Fibroblast of upper back skin (primary cell): ENCODE results near the gene COL20A1.

ENCODE experiments used
- DNase-seq: peaks from one replicate; pipeline ENCODE4 v3.0.0-alpha.2; 2013

COL20A1 gene

DNA sequence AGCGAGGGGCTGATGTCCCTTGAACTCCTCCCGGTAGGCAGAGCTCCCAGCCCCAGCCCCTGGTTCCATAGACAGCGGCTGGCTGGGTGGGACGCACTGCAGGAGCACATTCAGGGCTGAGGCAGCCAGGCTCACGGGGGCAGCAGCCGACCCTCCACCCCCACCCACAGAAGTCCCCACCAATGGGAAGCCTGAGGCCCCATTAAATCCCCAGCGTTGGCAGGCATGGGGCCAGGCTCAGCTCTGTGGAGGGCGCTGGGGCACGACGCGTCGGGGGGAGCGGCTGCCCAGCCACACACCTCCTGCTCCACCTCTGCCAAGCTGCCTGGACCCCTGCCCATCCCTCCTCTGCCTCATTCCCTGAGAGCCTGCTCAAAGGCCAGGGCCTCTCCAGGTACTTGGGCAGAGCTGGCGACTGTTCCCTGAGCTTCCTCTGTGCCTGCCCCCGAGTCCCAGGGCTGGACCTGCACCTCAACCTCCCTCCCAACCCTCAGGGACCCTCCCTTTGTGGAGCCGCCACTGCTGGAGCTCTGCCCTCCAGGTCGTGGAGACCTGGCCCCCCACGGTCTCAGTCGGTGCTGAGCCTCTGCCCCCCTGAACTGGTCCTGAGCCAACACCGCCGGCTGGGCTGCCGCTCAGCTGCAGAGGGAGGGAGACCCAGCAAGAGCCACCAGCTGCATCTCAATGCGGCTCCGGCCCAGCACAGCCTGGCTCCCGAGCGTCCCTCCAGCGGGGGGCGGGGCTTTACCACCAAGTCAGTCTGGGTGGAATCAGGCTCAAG lies 59.0 kb downstream of the COL20A1 start:
- no peak for DNase-seq

DNA sequence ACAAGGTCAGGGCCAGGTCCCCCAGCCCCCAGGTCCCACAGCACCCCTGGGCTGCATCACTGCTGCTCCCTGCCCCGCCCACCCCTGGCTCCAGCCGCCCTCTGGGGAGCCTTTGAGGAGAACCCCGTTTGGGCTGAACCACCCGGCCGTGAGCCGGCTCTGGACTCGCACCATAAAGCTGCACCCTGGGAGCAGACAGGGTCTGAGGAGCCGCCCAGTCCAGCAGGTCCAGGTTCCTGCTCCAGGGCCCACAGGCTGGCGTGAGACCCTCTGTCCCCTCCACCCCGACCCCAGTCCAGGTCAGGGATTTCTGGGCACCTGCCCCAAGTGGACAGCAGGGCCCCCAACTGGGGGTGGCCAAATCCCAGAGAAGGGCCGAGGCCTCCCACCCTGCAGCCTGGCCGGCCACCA lies 59.8 kb downstream of the COL20A1 start:
- DNase-seq, result no peak

DNA sequence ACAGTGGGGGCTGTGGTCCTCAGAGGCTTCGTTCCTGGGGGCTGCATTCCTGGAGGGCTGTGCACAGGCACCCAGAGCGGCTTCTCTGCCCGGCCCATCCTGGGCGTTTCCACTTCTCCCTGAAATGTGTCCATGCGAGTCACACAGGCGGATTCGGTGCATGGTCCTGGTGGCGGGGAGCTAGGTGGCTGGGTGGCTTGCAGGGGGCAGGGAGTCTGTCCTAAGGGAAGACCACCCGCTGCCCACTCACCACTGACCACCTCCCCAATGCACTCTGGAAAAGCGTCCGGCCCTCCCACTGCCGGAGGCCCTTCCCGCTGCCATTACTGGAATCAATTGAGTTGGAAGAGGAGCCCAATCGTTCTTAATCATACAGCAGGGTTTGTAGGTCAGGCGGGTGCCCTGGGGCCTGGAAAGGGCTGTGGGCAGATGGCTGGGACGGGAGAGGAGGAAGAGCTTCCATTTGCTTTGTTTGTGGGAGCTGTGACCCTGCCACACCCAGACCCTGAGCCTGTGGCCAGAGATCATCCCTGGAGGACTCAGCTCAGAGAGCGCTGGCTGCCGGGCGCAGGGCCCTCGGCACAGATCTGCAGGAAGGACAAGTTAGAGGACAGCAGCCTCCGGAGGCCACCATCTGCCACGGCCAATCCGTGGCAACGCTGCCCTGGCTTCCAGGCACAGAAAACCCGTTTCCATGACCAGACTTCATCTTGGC lies 61.8 kb downstream of the COL20A1 start:
- no peak for DNase-seq

DNA sequence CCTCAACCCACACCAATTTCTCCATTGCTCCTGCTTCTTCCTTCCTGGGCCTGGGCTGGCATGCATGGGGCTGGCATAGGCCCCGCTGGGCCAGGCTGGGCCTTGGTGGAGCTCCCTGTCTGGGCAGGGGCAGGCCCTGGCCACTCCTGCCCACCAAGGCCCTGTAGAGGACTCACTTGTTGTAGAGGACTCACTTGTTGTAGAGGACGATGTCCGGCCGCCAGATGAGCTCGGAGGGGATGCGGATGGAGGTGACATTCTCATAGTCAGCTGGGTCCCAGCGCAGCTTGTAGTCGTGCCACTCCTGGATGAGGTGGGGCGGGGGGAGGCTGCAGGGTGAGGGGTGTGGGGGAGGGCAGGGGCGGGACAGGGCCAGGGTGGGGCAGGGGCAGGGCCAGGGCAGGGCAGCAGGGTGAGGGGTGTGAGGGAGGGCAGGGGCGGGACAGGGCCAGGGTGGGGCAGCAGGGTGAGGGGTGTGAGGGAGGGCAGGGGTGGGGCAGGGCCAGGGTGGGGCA lies 62.9 kb downstream of the COL20A1 start:
- no peak for DNase-seq

DNA sequence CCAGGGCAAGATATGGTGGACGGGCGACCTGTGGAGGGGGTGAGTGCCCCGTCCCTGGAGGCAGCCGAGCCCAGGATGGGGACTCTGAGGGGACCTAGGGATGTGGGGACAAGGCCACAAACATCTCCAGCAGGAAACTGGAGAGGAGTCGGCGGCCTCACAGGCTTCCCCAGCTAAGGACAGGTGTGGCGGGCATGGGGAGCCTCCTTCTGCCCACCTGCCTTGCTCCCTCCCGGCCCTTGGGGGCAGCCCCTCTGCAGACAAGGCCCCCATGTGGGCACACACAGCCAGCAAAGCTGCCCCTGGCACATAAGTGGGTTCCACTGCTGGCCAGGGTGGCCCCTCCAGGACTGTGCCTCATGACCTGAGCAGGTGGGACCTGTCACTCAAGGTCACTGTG lies 63.5 kb downstream of the COL20A1 start:
- DNase-seq, result no peak

DNA sequence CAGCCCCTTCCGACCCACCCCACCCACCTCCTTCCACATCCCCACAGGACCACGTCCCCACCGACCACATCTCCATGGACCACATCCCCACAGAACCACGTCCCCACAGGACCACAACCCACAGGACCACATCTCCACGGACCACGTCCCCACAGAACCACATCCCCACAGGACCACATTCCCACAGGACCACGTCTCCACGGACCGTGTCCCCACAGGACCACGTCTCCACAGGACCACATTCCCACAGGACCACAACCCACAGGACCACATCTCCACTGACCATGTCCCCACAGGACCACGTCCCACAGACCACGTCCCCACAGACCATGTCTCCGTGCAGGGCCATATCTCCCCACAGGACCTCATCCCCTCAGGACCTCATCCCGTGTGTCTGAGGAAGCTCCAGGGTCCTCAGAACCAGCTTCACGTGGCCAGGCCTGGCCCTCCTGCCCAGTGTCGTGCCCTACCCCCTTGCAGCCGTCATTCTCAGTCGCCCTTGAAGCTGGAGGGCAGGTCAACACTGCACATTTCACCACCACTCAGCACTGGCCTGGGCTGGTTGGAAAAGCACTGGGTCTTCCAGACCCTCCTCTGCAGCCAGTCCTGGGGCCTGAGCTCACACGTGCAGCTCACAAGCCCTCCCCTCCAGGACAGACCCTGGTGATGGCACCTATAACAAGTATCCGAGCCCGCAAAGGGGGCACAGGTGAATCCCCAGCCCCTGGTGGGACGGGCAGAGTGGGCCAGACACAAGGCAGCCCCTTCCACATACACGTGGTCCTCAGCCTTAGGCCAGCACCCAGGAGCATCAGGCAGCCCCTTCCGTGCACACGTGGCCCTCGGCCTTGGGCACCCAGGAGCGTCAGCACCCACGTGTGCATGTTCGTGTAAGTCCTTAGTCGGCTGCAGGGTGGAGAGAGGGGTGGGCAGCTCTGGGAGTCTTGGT lies 64.2 kb downstream of the COL20A1 start:
- DNase-seq, result no peak

DNA sequence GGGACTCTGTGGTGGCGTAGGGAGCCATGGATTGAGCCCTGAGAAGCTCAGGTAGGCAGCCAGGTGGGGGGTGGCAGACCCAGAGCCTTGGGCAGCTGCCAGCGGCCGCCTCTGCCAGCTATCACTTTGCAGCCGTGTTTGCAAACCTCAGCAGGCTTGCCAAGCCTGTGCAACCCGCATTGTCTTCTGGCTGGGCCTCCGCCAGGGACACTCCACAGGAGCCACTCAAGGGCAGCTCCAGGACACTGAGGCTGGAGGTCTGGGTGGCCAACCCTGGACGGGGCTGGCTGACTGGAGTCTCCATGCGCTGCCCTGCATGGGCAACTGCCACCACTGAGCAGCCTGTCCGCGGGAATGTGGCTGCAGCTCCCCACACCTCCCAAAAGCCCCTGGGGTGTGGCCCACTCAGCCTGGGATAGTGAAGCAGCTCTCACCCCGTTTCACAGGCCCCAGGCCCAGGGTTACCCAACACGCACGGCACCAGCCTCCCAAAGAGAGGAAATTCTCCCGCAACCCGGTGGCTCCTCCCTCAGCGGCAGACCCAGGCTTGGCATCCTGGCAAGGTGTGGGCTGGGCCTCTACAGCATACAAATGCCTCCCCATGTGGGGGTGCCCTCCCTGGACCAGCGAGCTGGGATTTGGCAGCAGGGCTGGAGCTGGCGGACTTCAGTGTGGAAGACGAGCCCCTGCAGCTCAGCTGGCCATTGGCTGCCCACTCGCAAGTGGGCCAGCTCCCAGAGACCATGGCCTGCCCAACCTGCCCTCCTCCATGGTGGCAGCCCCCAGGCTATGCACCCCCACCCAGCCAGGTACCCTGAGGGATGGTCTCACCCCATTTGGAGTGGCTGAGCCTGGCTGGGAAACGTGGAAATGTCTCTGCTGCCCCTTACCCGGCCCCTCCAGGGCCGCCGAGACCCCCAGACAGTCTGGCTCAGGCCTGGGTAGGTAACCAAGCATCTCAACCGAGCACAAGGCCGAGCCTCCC lies 65.2 kb downstream of the COL20A1 start:
- DNase-seq, result no peak

DNA sequence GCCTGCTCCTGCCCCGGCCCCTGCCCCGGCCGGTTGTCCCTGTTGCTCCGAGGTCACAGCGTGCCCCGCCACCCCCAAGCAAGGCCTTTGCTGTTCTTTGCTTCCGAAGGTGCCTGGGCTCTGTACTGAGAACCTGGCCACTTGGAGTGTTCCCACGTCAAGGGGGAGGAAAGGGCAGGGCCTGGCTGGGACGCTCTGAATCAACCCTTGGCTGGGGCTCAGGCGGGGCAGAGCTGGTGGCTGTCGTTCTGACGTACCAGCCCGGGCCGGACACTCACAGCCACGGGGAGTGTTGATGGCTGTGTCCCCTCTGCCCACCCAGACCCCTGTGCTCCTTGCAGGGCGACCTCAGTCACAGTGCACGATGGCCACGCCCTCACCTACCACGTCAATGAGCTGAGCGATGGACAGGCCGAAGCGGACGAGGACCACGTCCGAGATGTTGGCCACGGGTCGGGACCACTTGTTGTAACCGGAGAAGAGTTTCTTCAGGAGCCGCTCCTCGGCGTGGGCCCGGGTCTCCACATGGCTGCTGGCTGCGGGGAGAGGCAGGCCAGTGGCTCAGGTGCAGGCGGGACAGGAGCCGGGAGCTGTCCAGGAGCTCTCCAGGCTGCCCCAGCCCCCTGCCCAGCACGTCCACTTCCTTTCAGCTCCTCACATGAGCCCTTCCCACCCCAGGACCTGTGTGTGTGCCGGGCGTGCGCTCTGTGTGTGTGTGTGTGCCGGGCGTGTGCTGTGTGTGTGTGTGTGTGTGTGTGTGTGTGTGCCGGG lies 66.4 kb downstream of the COL20A1 start:
- no peak for DNase-seq

DNA sequence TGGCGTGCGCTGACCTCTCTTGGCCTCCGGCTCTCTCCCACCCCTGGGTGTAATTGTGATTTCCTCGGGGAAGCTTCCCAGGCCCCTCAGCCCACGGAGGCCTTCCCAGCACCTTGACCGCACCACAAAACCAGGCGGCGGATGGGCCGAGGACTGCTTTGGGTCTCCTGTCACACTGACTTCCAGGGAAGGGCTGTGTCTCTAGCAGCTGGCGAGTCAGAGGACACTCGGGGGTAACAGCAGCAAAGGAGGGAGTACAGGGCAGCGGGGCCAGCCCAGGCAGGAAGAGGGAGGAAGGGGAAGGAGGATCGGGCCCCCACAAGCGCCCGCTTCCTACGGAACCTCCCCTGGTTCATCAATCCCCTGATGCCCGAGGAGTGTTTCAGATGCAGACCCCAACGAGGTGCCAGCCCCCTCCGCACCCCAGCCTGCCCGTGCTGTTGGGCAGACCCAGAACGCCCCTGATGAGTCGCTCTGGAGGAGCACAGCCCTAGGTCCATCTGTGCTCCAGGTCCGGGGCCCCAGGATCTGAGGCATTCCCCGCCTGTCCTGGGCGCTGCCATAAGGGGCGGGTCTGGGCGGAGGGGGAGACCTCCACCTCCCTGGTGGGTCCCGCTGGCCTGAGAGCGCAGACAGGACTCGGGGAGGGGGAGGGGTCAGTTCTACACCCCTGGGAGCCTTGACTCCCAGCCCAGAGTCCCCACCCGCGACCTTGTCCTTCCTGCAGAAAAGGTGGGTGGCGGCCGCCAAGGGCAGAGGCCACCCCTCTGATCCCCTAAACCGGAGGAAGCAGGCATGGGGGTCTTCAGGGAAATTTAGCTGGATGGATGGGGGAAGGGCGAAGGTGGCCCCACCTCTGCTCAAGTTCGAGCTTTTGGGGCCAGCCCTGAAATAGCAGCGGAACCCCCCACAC lies 67.2 kb downstream of the COL20A1 start:
- DNase-seq, result no peak

DNA sequence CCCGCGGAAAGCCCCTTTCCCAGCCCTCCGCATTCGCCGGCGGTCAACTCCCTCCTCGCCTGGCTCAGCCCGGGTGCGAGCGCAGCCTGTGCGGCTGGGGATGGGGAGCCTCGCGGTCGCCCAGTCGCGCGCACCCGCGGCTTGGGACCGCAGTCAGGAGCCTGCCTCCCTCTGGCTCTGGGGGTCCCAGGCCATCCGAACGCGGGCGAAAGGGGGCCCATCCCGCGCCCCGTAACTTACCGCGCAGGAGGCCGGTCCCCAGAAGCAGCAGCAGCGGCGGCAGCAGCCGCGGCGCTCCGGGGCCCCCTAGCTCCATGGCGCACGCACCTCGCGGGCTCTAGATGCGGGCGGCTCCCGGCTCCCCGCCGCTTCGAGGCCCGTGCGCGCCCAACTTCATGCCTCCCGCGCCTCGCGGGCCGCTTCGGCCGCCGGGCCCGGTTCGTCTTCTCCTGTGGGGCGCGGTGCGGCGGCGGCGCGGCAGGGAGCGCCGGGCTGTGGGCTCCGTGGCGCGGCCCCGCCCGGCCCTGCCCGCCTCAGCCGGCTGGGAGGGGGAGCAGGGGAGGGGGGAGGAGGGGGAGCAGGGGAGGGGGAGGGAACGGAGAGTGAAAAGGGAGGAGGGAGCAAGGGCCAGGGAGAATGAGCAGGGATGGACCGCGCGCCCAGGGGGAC lies 68.0 kb downstream of the COL20A1 start, which contains the start of gene CHRNA4:
Gene CHRNA4, minus strand, starts transcription at position 500 of the 669 bp plus-strand sequence. Its CDS starts 184 bp downstream, at position 316.
- DNase-seq, result no peak

DNA sequence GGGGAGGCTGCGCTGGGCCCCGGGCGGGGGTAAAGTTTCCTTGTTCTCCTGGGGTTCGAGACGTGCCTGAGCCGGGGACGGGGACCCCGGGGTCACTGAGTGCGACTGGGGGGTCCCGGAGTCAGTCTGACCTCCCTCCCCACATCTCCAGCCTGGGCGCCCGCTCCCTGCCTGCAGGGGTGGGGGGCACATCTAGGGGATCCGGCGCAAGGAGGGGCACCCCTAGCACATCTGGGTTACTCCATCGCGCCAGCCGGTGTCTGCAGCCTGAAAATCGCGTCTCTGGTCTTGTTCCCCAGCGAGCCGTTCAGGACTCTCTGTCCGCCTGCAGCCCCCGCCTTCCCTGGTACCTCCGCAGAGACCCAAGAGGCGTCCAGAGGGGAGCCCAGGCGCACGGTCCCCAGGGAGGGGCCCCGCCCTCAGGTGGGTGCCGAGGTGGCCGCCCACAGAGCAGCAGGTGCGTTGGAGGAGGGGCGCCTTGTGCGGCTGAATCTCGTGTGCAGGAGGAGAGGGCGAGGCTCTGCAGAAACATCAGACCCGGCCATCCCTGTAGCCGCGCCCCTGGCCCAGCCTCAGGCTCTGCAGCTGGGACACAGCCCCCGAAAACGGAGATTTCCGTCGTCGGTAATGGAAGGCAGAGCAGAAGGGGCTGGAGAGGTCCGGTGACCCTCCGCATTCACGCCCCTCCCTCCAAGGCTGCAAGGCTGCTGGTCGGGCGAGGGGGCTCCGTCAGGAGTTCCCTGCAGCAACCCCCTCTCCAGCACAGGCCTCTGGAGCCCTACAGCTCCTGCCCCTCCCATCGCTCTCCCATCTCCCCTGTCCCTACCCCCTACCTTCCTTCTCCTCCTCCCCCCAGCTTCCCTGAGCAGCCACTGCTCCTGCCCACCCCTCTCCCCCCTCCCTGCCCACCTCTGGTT lies 68.8 kb downstream of the COL20A1 start:
- no peak for DNase-seq

DNA sequence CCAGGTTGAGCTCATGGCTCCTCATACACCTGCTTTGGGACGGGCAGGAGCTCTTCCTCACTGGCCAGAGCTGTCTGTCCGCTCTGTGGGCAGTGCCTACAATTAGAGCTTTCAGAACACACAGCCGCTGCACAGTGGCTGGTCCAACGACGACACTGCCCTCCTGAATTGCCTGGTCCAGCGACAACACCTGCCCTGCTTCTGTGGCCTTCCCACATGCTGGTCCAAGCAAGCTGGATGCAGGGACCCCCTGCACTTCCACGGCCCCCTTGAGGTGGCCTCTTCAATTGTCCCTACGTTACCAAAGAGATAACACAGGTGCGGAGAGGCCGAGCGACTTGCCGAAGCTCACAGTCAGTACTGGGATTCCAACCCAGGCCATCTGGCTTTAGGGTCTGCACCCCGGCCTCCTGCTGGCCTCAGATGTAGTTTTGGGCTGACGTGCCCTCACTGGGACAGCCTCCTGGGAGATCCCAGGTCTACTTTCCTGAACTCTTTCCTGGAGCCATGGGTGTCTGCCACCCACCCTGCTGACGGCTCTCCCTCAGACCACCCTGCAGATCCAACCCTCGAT lies 69.5 kb downstream of the COL20A1 start:
- DNase-seq, result no peak

DNA sequence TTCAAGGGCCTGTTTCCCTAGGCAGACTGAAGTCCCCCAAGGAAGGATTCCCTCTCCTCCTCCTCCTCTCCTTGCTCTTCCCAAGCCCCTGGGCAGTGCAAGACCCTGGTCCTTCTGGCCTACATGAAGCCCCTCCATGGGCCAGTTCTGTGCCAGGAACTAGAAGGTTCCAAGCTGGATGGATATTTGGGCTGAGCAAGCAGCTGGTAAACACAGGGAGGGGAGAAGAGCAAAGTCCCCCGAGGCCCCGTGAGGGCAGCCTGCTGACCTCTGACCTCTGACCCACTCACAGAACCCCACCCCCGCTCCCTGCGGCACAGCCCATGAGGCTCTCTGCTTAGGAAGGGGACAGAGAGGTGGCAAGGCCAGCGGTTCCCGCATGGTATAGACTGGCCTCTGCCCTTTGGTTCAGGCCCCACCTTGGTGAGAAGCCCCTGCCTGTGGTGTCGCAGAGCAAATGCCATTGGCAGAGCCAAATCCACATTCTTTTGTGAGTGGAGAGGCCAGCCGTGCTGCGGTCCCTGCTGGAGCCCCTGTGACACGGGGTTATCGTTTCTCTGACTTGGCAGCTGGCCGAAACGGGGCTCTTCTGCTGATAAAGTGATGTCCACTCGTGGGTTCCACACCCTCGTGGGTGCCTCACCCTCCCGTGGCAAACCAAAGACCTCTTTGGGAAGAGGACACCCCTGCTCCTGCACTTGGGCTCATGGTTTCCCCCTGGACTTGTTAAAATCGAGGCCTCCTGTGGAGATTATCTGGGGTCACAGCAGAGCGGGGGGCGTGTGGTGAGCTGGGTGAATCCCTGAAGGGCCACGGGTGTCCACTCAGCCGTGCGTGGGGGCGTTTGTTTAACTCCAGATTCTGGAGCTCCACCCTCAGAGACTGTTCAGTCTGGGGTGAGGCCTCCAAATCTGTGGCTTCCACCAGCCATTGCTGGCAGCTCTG lies 70.3 kb downstream of the COL20A1 start:
- no peak for DNase-seq

DNA sequence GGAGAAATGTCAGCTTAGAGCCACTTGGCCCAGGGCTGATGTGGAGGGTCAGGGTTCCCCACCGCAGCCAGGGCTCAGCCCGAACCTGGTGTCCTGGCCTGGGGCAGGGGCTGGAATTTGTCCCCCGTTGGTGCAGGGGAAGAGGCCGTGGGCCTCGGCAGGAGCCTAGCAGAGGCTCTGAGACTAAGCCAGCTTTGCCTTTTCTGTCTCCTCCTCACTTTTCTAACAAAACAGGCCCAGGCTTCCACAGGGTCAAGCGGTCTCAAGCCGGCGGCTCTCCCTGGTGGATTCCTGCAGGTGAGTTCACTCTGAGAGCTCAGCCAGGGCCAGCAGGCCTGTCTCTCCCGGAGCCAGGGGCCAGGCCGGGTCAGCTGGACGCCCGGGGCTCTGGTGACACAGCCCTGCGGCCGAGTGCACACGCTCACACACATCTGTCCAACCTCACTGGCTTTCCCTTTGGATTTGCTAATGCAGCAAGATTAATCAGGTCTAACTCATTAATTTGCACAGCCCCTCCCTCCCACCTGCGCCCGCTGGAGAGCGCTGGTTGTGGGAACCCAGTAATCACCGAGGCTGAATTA lies 71.1 kb downstream of the COL20A1 start:
- DNase-seq, result no peak

DNA sequence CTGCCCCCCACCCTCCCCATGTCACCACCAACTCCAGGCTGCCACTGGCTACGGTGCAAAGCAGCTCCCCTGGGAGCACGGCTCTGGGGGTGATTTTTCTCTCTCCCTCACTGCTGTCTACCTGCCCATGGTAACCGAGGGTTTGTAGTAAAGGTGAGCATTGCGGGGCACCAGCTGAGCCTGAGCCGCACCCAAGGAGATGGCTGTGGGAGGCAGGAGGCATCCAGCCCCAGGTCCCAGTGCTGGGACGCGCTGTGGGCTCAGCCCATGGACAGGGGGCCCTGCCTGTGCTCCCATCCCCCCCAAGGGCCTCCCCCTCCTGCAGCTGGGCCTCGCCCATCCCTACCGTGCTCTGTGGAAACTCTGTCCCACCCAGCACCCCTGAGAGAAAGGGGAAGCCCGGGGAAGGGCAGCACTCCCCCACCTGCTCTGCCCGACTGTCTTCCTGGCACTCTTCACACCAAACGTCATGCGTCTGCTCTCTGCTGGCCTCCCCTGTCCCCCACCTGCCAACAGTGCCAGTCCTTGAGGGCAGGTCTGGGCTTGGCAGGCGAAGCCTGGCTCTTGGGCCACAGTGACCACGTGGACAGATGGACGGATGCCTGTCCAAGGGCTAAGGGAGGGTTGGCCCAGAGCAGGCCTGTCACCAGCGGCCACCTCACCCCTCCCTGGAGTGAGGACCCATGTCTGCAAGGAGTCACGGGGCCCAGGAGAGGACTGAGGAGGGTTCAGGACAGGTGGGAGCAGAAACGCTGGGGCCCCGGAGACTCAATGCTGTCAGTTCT lies 72.0 kb downstream of the COL20A1 start:
- DNase-seq, result no peak
